ENCODE data around the gene OBP2A. TPM values are rescaled to one million over a fixed set of nuclear protein-coding genes. Genes with fewer than 3 reads are reported as not detected.

Gene OBP2A
- total RNA-seq, 1 experiment from 2014 or later, result not detected

DNA sequence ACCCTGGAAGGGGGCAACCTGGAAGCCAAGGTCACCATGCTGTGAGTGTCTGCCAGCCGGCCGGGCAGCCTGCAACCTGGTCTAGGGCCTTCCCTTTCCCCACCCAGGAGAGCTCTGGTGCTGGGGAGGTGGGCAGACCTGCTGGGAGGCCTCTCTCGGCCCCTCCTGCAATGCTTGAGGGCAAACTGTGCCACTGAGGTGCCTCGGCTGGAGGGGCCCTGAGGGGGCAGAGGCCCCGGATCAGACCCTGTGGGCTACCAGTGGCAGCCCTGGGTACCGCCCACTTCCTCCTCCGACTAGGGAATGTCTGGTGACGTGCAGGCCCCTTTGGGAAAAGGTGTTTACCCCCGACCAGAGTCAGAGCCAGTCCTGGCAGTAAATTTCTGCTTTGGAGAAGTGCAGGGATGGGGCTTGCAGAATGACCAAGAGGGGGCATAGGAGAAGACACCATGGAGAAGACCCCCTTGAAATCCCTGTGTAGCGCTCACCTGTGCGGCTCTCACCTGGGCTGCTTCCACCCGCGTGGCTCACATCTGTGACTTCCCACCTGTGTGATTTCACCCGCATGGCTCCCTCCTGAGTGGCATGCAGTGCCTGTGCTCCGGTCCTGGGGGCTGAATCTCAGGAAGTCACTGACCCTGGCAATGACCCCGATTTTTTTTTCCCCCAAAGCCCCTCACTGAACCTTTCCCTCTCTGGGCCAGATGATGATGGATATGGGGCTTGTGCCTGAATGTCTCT, 23.6 kb upstream of the OBP2A start:
- intact Hi-C loops (cut with micrococcal nuclease; ENCODE audit: unreplicated experiment), result no loop called here
- Mint-ChIP-seq H3K9me3 (ENCODE audit: unreplicated experiment) (no peaks in the 10 kb centered on the region), H3K36me3 (ENCODE audit: insufficient read depth, unreplicated experiment) (no peaks in the 10 kb centered on the region), H3K4me3 (ENCODE audit: unreplicated experiment) (no peak overlapping the region), H3K27me3 (ENCODE audit: insufficient read depth, unreplicated experiment) (peaks cover 17% of the 10 kb centered on the region), H3K27ac (ENCODE audit: unreplicated experiment) (no peak overlapping the region), H3K4me1 (ENCODE audit: low read depth, unreplicated experiment) (no peaks in the 10 kb centered on the region)
- DNase-seq, result no peak
- Histone ChIP-seq H3K9me3 (no peaks in the 10 kb centered on the region), H3K4me3 (ENCODE audit: low read depth, low read length) (no peak overlapping the region), H3K4me1 (no peaks in the 10 kb centered on the region), H3K27me3 (replicated peaks; ENCODE audit: control insufficient read depth, insufficient read depth, low read length) (no peaks in the 10 kb centered on the region), H3K36me3 (ENCODE audit: control insufficient read depth, insufficient read depth, low read length) (no peaks in the 10 kb centered on the region)
- TF ChIP-seq, protein P1, sequence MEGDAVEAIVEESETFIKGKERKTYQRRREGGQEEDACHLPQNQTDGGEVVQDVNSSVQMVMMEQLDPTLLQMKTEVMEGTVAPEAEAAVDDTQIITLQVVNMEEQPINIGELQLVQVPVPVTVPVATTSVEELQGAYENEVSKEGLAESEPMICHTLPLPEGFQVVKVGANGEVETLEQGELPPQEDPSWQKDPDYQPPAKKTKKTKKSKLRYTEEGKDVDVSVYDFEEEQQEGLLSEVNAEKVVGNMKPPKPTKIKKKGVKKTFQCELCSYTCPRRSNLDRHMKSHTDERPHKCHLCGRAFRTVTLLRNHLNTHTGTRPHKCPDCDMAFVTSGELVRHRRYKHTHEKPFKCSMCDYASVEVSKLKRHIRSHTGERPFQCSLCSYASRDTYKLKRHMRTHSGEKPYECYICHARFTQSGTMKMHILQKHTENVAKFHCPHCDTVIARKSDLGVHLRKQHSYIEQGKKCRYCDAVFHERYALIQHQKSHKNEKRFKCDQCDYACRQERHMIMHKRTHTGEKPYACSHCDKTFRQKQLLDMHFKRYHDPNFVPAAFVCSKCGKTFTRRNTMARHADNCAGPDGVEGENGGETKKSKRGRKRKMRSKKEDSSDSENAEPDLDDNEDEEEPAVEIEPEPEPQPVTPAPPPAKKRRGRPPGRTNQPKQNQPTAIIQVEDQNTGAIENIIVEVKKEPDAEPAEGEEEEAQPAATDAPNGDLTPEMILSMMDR (IDR thresholded peaks at IDR 0.05; ENCODE audit: insufficient read depth in 1 of 2, low read depth in 1 of 2, low read length in 1 of 2, severe bottlenecking in 1 of 2, unreplicated experiment in 1 of 2), result no peak
- ChIA-PET POLR2A (no interaction called here), CTCF (interaction anchor here (0.5 kb wide), 1 partner anchor 27 kb away, joined by 3 read pairs; no protein-coding TSS in a partner anchor)
- no TSS peak for BruUV-seq (replicated peaks)

DNA sequence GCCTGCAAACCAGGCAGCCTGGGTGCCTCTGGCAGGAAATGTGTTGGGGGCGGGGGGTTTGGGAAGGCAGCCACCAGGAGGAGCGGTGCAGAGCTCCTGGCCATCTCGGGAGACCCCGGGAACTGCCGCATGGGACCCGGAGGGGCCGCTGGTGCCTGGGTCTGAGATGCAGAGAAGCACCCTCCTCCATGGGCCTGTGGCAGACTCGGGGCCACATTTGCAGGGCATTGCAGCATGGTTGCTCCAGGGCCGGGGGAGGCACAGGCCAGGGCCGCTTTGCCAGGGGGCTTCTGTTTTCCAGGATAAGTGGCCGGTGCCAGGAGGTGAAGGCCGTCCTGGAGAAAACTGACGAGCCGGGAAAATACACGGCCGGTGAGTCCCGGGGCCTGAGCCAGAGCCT, 23.0 kb upstream of the OBP2A start:
- H3K4me1 Mint-ChIP-seq (ENCODE audit: low read depth, unreplicated experiment), result no peaks in the 10 kb centered on the region
- ChIA-PET CTCF (interaction anchor here (0.5 kb wide), 1 partner anchor 27 kb away, joined by 3 read pairs; no protein-coding TSS in a partner anchor), POLR2A (no interaction called here)
- intact Hi-C loops (cut with micrococcal nuclease; ENCODE audit: unreplicated experiment), result no loop called here
- no peaks in the 10 kb centered on the region for H3K36me3 Mint-ChIP-seq (ENCODE audit: insufficient read depth, unreplicated experiment)
- TF ChIP-seq, protein P1 (IDR thresholded peaks at IDR 0.05; ENCODE audit: insufficient read depth in 1 of 2, low read depth in 1 of 2, low read length in 1 of 2, severe bottlenecking in 1 of 2, unreplicated experiment in 1 of 2), result no peak
- Histone ChIP-seq H3K27me3 (replicated peaks; ENCODE audit: control insufficient read depth, insufficient read depth, low read length) (no peaks in the 10 kb centered on the region), H3K4me1 (no peaks in the 10 kb centered on the region), H3K36me3 (ENCODE audit: control insufficient read depth, insufficient read depth, low read length) (no peaks in the 10 kb centered on the region), H3K9me3 (no peaks in the 10 kb centered on the region), H3K4me3 (ENCODE audit: low read depth, low read length) (no peak overlapping the region)
- H3K27ac Mint-ChIP-seq (ENCODE audit: unreplicated experiment), result no peak overlapping the region
- H3K9me3 Mint-ChIP-seq (ENCODE audit: unreplicated experiment), result no peaks in the 10 kb centered on the region
- no TSS peak for BruUV-seq (replicated peaks)
- no peak for DNase-seq
- H3K27me3 Mint-ChIP-seq (ENCODE audit: insufficient read depth, unreplicated experiment), result peaks cover 14% of the 10 kb centered on the region
- H3K4me3 Mint-ChIP-seq (ENCODE audit: unreplicated experiment), result no peak overlapping the region

DNA sequence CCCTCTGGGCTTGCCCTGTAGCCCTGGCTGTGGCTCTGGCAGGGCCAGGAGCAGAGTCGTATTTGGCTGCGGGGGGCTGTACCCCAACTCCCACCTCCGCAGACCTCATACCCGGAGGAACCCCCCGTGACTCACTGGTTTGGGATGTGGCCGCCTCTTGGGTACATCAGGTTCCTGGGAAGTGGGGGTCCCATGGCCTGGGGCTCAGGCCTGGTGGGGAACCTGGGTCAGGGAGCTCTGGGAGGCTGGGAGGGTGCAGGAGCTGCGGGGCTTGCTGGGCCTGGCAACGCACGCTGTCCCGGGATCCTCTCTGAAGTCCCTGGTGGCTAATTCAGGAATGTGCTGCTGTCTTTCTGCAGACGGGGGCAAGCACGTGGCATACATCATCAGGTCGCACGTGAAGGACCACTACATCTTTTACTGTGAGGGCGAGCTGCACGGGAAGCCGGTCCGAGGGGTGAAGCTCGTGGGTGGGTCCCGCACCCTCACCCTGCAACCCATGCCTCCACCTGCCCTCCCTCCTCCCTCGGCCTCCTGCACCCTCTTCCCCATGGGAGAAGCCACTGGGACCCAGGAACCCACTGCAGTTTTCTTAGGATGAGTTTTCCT, 22.3 kb upstream of the OBP2A start:
- BruUV-seq (replicated peaks), result no TSS peak
- no peaks in the 10 kb centered on the region for H3K4me1 Mint-ChIP-seq (ENCODE audit: low read depth, unreplicated experiment)
- ChIA-PET POLR2A (no interaction called here), CTCF (no interaction called here)
- H3K4me1 ChIP-seq, result no peaks in the 10 kb centered on the region
- no peak overlapping the region for H3K27ac Mint-ChIP-seq (ENCODE audit: unreplicated experiment)
- H3K36me3 Mint-ChIP-seq (ENCODE audit: insufficient read depth, unreplicated experiment), result no peaks in the 10 kb centered on the region
- no peak overlapping the region for H3K4me3 Mint-ChIP-seq (ENCODE audit: unreplicated experiment)
- no peaks in the 10 kb centered on the region for H3K9me3 Mint-ChIP-seq (ENCODE audit: unreplicated experiment)
- no peaks in the 10 kb centered on the region for H3K9me3 ChIP-seq
- peaks cover 8% of the 10 kb centered on the region for H3K27me3 Mint-ChIP-seq (ENCODE audit: insufficient read depth, unreplicated experiment)
- intact Hi-C loops (cut with micrococcal nuclease; ENCODE audit: unreplicated experiment), result no loop called here
- no peak overlapping the region for H3K4me3 ChIP-seq (ENCODE audit: low read depth, low read length)
- H3K36me3 ChIP-seq (ENCODE audit: control insufficient read depth, insufficient read depth, low read length), result no peaks in the 10 kb centered on the region
- H3K27me3 ChIP-seq (replicated peaks; ENCODE audit: control insufficient read depth, insufficient read depth, low read length), result no peaks in the 10 kb centered on the region
- no peak for DNase-seq
- TF ChIP-seq, protein P1 (IDR thresholded peaks at IDR 0.05; ENCODE audit: insufficient read depth in 1 of 2, low read depth in 1 of 2, low read length in 1 of 2, severe bottlenecking in 1 of 2, unreplicated experiment in 1 of 2), result no peak
